HG02852 (cell line): ENCODE data around the gene SLC25A23.

Experiments used
- ATAC-seq: cut with Tn5 transposase; IDR thresholded peaks from one replicate; pipeline ENCODE4 v1.9.1; 2021; ENCODE audit warnings: mild to moderate bottlenecking, moderate library complexity; ENCODE audit not compliant: unreplicated experiment

SLC25A23 gene

DNA sequence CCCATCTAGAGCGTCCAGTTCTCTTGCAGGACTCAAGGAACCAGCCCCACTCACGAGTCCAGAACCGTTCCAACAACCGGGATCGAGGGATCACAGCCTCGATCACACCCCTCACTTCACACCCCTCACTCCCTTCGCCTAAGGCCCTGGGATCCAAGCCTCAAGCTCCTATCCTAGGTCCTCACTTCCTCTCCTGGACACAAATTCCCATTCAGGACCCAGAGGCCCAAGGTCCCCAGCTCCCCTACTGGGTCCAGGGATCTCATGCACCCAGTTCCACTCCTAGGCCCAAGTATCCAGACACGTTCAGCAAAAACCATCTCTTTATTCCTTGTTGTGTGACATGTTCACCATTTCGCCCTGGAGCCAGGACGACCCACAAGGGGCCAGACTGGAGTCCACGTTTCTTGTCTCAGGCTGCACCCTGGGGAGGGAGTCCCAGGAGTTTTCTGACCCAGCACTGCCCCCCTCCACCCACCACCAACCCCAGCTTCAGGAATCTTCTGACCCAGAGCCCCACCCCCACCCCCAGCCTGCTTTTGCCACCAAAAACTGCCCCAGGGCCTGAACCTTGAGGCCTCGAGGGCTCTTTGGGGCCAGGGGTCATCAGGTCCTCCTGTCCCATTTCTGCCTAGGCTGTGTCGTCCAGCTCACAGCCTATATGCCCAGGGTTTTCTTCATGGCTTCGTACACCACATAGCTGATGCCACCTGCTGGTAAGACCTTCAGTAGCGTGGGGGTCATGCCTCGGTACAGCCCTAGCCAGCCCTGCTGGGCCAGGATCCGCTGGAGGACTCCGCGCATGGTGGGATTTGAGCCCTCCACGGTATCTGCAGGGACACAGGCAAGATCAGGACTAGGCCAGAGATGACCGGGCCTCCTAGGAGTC is 33.6 kb downstream of the SLC25A23 start:
- ATAC-seq: no peak

DNA sequence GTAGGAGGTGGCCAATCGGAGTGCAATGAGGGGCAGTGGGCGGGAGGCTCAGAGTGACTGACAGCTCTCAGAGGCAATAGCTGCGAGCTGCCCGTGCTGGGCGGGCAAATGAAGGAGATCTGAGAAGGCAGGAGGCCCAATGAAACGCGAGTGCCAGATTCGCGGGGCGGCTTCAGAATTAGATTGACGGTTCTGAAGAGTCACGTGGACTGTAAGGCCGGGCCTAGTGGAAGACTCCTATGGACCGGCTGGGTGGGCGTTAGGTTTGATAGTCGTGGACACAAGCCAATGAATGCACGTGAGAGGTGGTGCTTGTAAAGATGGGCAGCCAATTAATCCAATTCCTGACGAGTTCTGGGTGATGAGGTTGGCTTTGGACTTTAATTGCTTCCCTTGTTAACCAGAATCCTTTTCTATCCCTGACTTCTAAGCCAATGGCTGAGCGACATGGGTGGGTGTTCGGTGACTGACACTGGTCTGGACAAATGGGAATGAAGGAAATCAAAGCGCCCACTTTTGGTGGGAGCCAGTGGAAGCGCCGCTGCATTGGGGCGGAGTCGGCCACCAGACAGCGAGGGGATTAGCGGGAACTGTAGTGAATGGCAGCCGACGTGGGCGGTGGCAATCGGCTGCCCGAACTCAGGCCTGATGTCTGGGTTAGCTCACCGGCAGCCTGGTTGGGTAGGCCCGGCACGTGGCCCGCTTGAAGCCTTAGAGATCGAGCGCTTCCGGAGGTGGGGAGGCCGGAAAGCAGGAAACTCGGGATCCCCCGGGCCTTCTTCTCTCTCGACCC is 34.5 kb downstream of the SLC25A23 start:
- ATAC-seq: peak; percentile 84

- ATAC-seq: no peak
Measured at GRCh38 chr19:6424195-6424938, 35.2 kb downstream of the SLC25A23 start, which contains the start of gene KHSRP. KHSRP (minus strand) TSS chr19:6424811; CDS start chr19:6424701, 110 bp downstream.

DNA sequence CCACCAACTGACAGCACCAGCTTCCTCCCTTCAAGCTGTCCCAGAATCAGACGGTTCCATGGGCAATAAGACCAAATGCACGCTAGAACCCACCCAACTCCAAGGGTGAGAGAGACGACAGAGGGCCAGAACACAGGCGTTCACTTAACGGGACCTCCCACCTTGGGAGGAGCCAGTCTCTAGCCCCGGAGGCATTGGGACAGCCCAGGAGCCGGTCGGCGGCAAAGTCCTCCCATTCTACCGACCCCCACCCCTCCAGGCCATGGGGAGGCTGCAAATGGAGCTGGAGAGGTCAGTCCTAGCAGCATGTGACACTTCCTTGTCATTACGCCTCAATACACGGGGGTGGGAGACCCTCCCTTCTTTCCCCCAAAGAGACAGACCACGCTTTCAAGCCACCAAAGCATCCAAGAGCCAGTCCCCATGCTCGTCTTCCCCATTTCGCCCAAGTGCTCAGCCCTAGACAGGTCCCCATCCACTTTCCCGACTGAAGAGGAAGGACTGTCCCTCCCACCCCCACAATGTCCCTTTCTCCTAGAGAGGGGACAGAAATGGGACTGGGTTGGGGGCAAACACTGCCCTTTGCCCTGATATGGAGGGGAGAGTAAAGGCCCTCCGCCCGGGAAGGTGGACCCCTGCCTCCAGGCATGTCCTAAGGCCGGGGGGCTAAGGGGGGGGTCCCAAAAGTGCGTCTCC is 35.9 kb downstream of the SLC25A23 start:
- no peak for ATAC-seq

- no peak for ATAC-seq
Measured at GRCh38 chr19:6421075-6422014, 38.2 kb downstream of the SLC25A23 start.

DNA sequence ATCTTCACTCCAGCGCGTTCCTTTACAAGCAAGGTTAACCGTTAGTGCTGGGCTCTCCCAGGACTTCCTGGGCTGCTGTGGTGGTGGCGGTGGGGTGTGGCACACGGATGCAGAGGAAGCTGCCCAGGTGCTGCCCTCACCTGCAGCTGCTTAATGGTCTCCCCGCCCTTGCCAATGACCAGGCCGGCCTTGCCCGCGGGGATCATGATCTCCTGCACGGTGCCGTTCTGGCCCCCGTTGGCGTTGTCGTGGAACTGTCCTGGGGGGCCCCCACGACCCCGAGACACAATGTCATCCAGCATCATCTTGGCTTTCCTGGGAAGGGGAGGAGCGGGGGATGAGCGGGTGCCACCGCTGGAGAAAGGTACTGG is 41.0 kb downstream of the SLC25A23 start:
- no peak for ATAC-seq

GRCh38 chr19:6417713-6418561 is 41.7 kb downstream of the SLC25A23 start:
- no peak for ATAC-seq

GRCh38 chr19:6416658-6417405 is 42.8 kb downstream of the SLC25A23 start:
- ATAC-seq: no peak

- no peak for ATAC-seq
Measured at GRCh38 chr19:6415591-6416190, 43.9 kb downstream of the SLC25A23 start.

DNA sequence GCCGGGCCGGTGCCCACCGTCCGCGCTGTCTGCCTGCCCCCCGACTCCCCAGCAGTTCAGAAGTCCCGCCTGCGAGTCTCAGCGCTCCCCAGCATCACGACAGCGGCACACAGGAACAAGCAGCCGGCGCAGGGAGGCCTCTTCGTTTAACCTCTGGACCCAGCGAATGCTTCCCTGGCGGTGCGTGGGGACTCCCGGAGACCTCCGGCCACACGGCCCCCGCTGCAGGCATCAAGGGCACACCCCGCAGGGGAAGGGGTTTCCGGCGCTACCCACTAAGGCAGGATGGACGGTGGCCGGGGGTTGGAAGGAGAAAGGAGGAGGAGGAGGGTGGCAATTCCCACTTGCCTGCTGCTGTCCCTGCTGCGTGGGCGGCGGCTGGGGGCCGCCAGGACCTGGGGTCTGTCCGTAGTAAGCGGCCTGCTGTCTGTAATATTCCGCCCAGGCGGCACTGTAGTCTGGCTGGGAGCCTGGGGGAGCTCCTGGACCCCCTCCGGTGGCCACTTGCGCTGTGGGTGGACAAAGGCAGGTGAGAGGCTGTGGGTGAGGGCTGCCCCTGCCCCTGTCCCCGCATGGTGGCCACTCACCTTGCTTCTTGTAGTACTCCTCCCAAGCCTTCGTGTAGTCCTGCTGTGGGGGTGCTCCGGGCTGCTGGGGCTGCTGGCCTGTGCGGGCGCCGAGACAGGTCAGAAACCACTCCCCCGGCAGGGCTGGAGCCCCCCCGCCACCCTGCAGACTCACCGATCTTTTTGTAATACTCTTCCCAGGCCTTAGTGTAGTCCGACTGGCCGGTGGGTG is 44.6 kb downstream of the SLC25A23 start:
- ATAC-seq: no peak

DNA sequence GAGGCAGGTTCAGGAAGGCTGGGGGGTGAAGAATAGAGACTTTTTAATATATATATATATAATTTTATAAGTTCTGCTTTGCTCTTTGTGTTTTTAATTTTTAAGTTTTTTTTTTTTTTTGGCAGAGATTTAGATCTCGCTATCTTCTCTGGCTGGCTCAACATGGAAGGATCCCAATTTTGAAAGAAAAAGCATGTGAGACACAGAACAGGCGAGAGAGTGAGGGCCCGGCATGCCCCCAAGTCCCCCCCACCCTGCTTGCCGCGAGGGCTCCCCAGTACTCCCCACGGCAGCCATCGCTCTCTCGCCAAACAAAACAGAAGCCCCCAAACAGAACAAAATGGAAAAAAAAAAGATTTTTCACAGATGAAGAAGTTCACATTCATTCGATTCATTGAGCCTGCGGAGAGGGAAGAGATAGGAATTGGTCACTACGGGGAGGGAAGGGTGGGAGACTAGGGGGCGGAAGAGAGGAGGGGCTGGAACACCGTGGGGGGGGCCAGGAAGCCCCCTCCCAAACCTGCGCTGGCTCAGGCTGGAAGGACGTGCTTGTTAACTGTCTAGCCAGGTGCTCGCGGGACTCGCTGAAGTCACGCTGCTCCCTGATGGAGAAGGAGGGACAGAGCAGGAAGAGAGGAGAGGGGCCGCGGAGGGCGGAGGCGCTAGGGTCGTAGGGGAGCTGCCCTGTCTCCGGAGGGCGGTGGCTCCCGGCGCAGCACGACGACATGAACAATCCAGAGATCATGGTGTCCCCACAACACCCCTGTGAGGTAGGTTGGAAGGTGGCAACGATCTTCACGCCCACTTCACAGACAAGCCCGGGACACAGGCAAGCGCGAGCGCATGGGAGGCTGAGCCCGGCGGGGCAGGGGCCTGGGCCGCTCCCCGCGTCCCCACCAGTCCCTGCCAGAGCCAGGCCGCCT is 45.6 kb downstream of the SLC25A23 start:
- no peak for ATAC-seq

DNA sequence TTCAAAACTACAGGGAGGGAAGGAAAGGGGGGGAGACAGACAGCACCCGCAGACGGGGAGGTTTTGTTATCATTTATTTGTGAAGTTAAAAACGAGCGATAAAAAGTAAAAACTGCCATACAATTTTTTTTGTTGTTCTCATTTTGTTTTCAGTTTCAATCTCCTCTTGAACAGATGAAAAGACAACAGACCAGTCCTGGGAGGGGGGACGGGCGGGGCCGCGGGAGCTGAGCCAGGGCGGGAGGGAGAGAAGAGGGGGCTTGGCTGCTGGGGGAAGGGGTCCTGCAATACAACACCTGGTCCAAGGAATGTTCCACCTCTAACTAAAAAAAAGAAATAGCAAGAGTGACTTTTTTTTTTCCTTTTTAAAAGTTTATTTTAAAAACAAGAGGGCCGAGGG is 46.3 kb downstream of the SLC25A23 start:
- ATAC-seq: no peak

GRCh38 chr19:6412447-6413091 is 47.0 kb downstream of the SLC25A23 start:
- ATAC-seq: no peak

GRCh38 chr19:6412061-6412446 is 47.5 kb downstream of the SLC25A23 start:
- ATAC-seq: no peak

DNA sequence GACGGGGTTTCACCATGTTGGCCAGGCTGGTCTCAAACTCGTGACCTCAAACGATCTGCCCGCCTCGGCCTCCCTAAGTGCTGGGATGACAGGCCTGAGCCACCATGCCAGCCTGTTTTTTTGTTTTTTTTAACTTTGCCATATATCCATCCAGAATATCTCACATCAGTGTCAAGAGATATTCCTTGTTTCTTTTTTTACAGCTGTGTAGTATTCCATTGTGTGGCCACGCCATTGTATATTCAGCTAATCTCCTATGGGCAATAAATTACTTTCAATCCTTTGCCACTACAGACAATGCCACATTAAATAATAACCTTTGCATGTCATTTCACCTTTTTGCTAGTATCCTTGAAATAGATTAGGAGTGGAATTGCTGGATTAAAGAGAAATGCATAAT is 50.2 kb downstream of the SLC25A23 start:
- ATAC-seq: no peak
